HepG2 (cell line): Measurements from ENCODE around the gene NRG3. TPM values are rescaled to one million over a fixed set of nuclear protein-coding genes. Genes with fewer than 3 reads are reported as not detected.

Source experiments
- ATAC-seq: fragments of 200-7000 bp; cut with Tn5 transposase; 3 replicates; pipeline ENCODE4 v1.9.1; 2020; ENCODE audit warnings: mild to moderate bottlenecking, moderate library complexity
- BruUV-seq: library from RNA; stranded (reverse); fragments of 400-500 nt; replicated peaks from 2 replicates; lab custom pipeline; 2021; lab: Mats Ljungman, UMichigan
- CTCF ChIA-PET: fragments of 300-600 bp; formaldehyde crosslinking; extraction: SDS; loops from one replicate; lab custom pipeline; 2021; ENCODE audit warnings: low total read pairs, inconsistent platforms, low intra/inter-chr PET ratio; lab: Yijun Ruan, JAX
- POLR2A ChIA-PET: fragments of 350-600 bp; sonication (Branson Sonifier 250); formaldehyde crosslinking; loops from one replicate; lab custom pipeline; 2020; ENCODE audit warnings: antibody characterized with exemption, inconsistent platforms; lab: Yijun Ruan, JAX
- DNase-seq: peaks from one replicate; pipeline ENCODE4 v3.0.0-alpha.2; 2015; ENCODE audit warnings: low spot score
- FAIRE-seq: peaks from 3 replicates; lab custom pipeline; 2011; peaks lifted over from hg19 to GRCh38; lab: Jason Lieb, UNC
- H2AFZ ChIP-seq: one replicate; pipeline ENCODE4 v1.6.1; 2011; ENCODE audit warnings: low read length, inconsistent platforms
- H3K27ac ChIP-seq: fragments of 300-600 bp; 3 replicates; pipeline ENCODE4 v1.8.0; 2011; ENCODE audit warnings: mixed run types, mild to moderate bottlenecking, mixed read lengths, low read length, inconsistent platforms; ENCODE audit not compliant: insufficient read depth; ENCODE audit errors: extremely low read length
- H3K27me3 ChIP-seq, 2 experiments: fragments of 200-600 bp in 1 of 2; 2 replicates in 1 of 2; 3 replicates in 1 of 2; pipeline versions ENCODE4 v1.6.0 to v1.8.0; 2011; ENCODE audit warnings: low read length in 2 of 2, mild to moderate bottlenecking in 2 of 2, moderate library complexity in 2 of 2, inconsistent platforms in 1 of 2; ENCODE audit not compliant: insufficient read depth in 2 of 2, control insufficient read depth in 1 of 2
- H3K36me3 ChIP-seq, 2 experiments: fragments of 200-600 bp in 1 of 2; replicated peaks in 1 of 2; 2 replicates in 1 of 2; 3 replicates in 1 of 2; pipeline versions ENCODE4 v1.5.1 to v1.8.0; 2011; ENCODE audit warnings: low read length in 2 of 2, inconsistent platforms in 1 of 2; ENCODE audit not compliant: insufficient read depth in 2 of 2, control insufficient read depth in 1 of 2
- H3K4me1 ChIP-seq: 2 replicates; pipeline ENCODE4 v1.5.1; 2012; ENCODE audit warnings: low read length, inconsistent platforms; ENCODE audit not compliant: insufficient read depth
- H3K4me2 ChIP-seq: 2 replicates; pipeline ENCODE4 v1.6.0; 2011; ENCODE audit warnings: low read depth, low read length, inconsistent platforms
- H3K4me3 ChIP-seq, 3 experiments: fragments of 200-600 bp in 1 of 3; sonication (generic), shearing (Covaris generic) in 1 of 3; replicated peaks in 1 of 3; 2 replicates each; pipeline ENCODE4 v1.5.1; 2011 to 2016; ENCODE audit warnings: low read length in 3 of 3, inconsistent platforms in 2 of 3, low read depth in 2 of 3, mild to moderate bottlenecking in 2 of 3, control low read depth in 1 of 3, mixed read lengths in 1 of 3; ENCODE audit not compliant: insufficient read depth in 1 of 3
- H3K79me2 ChIP-seq: one replicate; pipeline ENCODE4 v1.6.1; 2011; ENCODE audit warnings: low read length, inconsistent platforms; ENCODE audit not compliant: insufficient read depth
- H3K9ac ChIP-seq: 2 replicates; pipeline ENCODE4 v1.6.0; 2011; ENCODE audit warnings: mild to moderate bottlenecking, low read depth, low read length, inconsistent platforms; ENCODE audit not compliant: insufficient read depth
- H3K9me3 ChIP-seq: 2 replicates; pipeline ENCODE4 v1.5.1; 2012; ENCODE audit warnings: mild to moderate bottlenecking, low read length
- H4K20me1 ChIP-seq: 2 replicates; pipeline ENCODE4 v1.6.0; 2011; ENCODE audit warnings: inconsistent platforms, mild to moderate bottlenecking, low read length, moderate library complexity; ENCODE audit not compliant: insufficient read depth
- EHMT2 ChIP-seq: fragments of 200-600 bp; sonication (generic); IDR thresholded peaks from 2 replicates; pipeline ENCODE4 v1.7.0; 2017; ENCODE audit warnings: antibody characterized with exemption, low read depth, low read length, borderline replicate concordance
- MIER2 ChIP-seq: IDR thresholded peaks from 2 replicates; pipeline ENCODE4 v1.6.1; 2016; ENCODE audit warnings: missing biosample characterization, missing genetic modification reagents
- RFXANK ChIP-seq: IDR thresholded peaks from 2 replicates; pipeline ENCODE4 v1.6.1; 2016
- ZMYM2 ChIP-seq: sonication (generic); formaldehyde crosslinking; IDR thresholded peaks from 2 replicates; pipeline ENCODE4 v1.8.0; 2022; ENCODE audit warnings: mild to moderate bottlenecking, missing genetic modification reagents
- ZNF546 ChIP-seq: sonication (generic); formaldehyde crosslinking; conservative IDR thresholded peaks from 2 replicates; pipeline ENCODE4 v1.8.1; 2023; ENCODE audit warnings: mild to moderate bottlenecking, missing genetic modification reagents
- WGBS: methylation state at CpG from one replicate; pipeline ENCODE4 v1.1.6; 2017; ENCODE audit warnings: low lambda C conversion rate; 5-methylcytosine and 5-hydroxymethylcytosine counted together
- in situ Hi-C: cut with HindIII; loops from 2 replicates; pipeline ENCODE4 v1.10.0; 2017; ENCODE audit warnings: low pct_unique_long_range_greater_than_20kb; ENCODE audit not compliant: extremely low pct_ligation_motif_present
- intact Hi-C: fragments of 100-400 bp; cut with micrococcal nuclease; formaldehyde crosslinking; loops from one replicate; pipeline ENCODE4 v1.10.0; 2022; ENCODE audit not compliant: unreplicated experiment
- polyA plus RNA-seq, 8 experiments: library from polyadenylated mRNA; depleted of rRNA in 3 of 8; stranded (reverse) in 7 of 8; unstranded in 1 of 8; fragments of >200 nt; fragmentation: Illumina TruSeq in 4 of 8; extraction: Trizol in 4 of 8; gene quantifications; 2 replicates each; pipeline versions ENCODE4 v1.2.1 to v1.2.3, GENCODE V29; 2011 to 2016; ENCODE audit warnings: low read depth in 4 of 8, missing spikeins in 1 of 8, mixed read lengths in 1 of 8; ENCODE audit not compliant: insufficient read depth in 1 of 8
- total RNA-seq, 5 experiments: library from RNA; depleted of rRNA; stranded (reverse); fragments of >200 nt; fragmentation: Illumina TruSeq; extraction: Trizol; gene quantifications; 2 replicates each; pipeline ENCODE4 v1.2.3, GENCODE V29; 2016; ENCODE audit warnings: low read depth in 1 of 5
- TF ChIP-seq, protein P1 (sequence below), 2 experiments: IDR thresholded peaks; 2 replicates each; pipeline ENCODE4 v1.6.1; 2011 to 2012; ENCODE audit warnings: low read length in 2 of 2, borderline replicate concordance in 1 of 2, low read depth in 1 of 2, mild to moderate bottlenecking in 1 of 2, moderate library complexity in 1 of 2
- TF ChIP-seq, protein P2 (sequence below): sonication (generic); formaldehyde crosslinking; IDR thresholded peaks from 2 replicates; pipeline ENCODE4 v1.8.0; 2022; ENCODE audit warnings: missing genetic modification reagents, mild to moderate bottlenecking, inconsistent platforms, borderline replicate concordance
- TF ChIP-seq, protein P3 (sequence below): IDR thresholded peaks from 2 replicates; pipeline ENCODE4 v1.6.1; 2016; ENCODE audit warnings: missing compliant biosample characterization, missing genetic modification reagents, borderline replicate concordance

Gene NRG3
- total and polyA plus RNA-seq, 2 of the 13 experiments (the other 11 are each of a cell fraction or from before 2014, with no cell fraction given), result not detected

GRCh38 chr10:81978238-81978637 lies 103.2 kb downstream of the NRG3 start:
- in situ Hi-C loops, result no loop called here
- Histone ChIP-seq H3K36me3 (no peaks in the 10 kb centered on the region), H3K4me2 (no peak overlapping the region), H3K9me3 (peaks cover 92% of the 10 kb centered on the region), H3K4me1 (no peaks in the 10 kb centered on the region), H2AFZ (no peak overlapping the region), H3K27ac (no peak overlapping the region), H3K27me3 (no peaks in the 10 kb centered on the region), H3K9ac (no peak overlapping the region), H3K4me3 (no peak overlapping the region), H3K79me2 (no peaks in the 10 kb centered on the region), H4K20me1 (no peaks in the 10 kb centered on the region)
- intact Hi-C loops, result no loop called here
- FAIRE-seq, result no peak
- ATAC-seq, result no peak
- CTCF ChIA-PET, result no interaction called here
- DNase-seq, result peak; percentile 0
- BruUV-seq, result no TSS peak
- POLR2A ChIA-PET, result no interaction called here
- TF ChIP-seq EHMT2, result 0 out of 2 replicates have a peak, but pooled peaks have one; percentile 60
- TF ChIP-seq ZMYM2 (CRISPR knock-in tag), result no peak
- TF ChIP-seq, protein P1, sequence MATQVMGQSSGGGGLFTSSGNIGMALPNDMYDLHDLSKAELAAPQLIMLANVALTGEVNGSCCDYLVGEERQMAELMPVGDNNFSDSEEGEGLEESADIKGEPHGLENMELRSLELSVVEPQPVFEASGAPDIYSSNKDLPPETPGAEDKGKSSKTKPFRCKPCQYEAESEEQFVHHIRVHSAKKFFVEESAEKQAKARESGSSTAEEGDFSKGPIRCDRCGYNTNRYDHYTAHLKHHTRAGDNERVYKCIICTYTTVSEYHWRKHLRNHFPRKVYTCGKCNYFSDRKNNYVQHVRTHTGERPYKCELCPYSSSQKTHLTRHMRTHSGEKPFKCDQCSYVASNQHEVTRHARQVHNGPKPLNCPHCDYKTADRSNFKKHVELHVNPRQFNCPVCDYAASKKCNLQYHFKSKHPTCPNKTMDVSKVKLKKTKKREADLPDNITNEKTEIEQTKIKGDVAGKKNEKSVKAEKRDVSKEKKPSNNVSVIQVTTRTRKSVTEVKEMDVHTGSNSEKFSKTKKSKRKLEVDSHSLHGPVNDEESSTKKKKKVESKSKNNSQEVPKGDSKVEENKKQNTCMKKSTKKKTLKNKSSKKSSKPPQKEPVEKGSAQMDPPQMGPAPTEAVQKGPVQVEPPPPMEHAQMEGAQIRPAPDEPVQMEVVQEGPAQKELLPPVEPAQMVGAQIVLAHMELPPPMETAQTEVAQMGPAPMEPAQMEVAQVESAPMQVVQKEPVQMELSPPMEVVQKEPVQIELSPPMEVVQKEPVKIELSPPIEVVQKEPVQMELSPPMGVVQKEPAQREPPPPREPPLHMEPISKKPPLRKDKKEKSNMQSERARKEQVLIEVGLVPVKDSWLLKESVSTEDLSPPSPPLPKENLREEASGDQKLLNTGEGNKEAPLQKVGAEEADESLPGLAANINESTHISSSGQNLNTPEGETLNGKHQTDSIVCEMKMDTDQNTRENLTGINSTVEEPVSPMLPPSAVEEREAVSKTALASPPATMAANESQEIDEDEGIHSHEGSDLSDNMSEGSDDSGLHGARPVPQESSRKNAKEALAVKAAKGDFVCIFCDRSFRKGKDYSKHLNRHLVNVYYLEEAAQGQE (IDR thresholded peaks at IDR 0.05; ENCODE audit: borderline replicate concordance in 1 of 2, low read depth in 1 of 2, low read length in 2 of 2), result peak; percentile 19 to 91
- peak; percentile 87 for TF ChIP-seq MIER2
- 11% methylated on average over 2 of the region's 2 CpGs for WGBS

GRCh38 chr10:81981724-81982123 lies 106.7 kb downstream of the NRG3 start:
- Histone ChIP-seq H3K27ac (no peak overlapping the region), H3K4me2 (no peak overlapping the region), H3K9me3 (peaks cover 86% of the 10 kb centered on the region), H3K4me1 (no peaks in the 10 kb centered on the region), H3K4me3 (no peak overlapping the region), H3K27me3 (no peaks in the 10 kb centered on the region), H3K79me2 (no peaks in the 10 kb centered on the region), H4K20me1 (no peaks in the 10 kb centered on the region), H3K9ac (no peak overlapping the region), H3K36me3 (no peaks in the 10 kb centered on the region), H2AFZ (no peak overlapping the region)
- 53% methylated on average over 1 of the region's 1 CpG for WGBS
- POLR2A ChIA-PET, result no interaction called here
- in situ Hi-C loops (no loop called here), intact Hi-C loops (no loop called here)
- CTCF ChIA-PET, result no interaction called here
- BruUV-seq, result no TSS peak
- ATAC-seq, result no peak
- no peak for FAIRE-seq
- DNase-seq, result no peak
- TF ChIP-seq, protein P2, sequence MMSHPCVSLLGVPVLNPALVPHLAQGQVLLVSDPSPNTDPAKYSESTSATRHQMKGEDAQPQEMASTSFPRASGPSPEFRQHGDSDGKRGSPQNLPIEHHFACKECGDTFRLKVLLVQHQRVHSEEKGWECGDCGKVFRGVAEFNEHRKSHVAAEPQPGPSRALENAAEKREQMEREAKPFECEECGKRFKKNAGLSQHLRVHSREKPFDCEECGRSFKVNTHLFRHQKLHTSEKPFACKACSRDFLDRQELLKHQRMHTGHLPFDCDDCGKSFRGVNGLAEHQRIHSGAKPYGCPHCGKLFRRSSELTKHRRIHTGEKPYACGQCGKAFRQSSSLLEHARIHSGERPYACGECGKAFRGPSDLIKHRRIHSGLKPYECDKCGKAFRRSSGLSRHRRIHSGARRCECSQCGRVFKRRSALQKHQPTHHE (CRISPR knock-in tag), result no peak
- TF ChIP-seq ZNF546 (CRISPR knock-in tag) (no peak), RFXANK (no peak)
- TF ChIP-seq, protein P3, sequence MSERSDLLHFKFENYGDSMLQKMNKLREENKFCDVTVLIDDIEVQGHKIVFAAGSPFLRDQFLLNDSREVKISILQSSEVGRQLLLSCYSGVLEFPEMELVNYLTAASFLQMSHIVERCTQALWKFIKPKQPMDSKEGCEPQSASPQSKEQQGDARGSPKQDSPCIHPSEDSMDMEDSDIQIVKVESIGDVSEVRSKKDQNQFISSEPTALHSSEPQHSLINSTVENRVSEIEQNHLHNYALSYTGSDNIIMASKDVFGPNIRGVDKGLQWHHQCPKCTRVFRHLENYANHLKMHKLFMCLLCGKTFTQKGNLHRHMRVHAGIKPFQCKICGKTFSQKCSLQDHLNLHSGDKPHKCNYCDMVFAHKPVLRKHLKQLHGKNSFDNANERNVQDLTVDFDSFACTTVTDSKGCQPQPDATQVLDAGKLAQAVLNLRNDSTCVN, result no peak
